ENCODE results near the gene GJA3.

GJA3 gene

DNA sequence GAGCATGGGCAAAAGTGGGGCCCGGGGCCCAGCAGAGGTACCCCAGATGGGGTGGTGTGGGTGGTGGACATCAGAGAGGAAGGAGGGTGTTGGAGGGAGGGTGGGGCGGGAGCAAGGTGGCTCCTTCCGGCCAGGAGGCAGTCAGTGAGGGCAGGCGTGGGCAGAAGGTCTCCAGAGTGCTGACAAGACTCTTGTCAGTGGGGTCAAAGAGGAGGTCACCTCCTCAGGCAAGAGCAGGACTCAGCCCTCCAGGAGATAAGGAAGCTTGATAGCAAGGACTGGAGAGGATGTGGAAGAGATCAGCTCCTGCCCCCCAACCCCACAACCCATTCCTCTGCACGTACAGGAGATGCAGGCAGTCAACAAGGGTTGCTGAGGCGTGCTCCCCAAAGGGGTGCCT lies 9.8 kb downstream of the GJA3 start:
- DNase-seq (ENCODE audit: low spot score): no peak

DNA sequence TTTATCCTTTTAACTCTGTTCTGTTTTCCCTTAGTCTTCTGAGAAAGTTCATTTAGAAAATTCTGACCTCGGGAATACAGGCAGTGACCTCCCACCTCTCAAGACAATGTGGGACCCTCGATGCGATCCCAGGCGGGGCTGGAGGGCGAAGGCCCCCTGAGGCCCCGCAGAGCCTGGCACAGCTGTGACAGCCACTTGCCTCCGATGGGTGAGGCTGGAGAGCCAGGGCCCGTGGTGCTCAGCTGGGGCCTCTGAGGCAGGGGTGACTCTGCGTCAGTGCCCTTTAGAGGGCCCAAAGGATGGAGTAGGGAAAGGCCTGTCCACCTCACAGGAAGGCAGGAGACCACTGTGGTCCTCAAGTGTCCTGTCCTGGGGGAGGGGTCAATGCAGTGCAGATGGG lies 10.3 kb downstream of the GJA3 start:
- no peak for DNase-seq (ENCODE audit: low spot score)

DNA sequence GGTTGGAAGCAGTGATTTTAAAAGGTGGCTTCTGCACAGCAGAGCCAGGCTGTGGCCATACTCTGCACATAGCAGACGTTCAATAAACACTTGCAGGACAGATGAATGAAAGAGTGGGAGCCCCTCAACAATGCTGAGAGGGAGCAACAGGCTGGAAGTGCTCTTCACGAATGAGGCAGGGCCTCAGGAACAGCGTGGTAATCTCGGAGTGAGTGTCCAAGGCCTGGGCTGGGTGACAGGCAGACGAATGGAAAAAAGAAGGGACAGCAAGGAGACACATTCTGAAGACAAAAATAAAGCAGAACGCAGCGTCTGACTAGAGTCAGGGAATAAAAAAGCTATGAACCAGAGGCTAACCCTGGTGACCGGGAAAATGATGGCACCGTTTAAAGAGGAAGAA lies 11.1 kb downstream of the GJA3 start:
- DNase-seq (ENCODE audit: low spot score): no peak

DNA sequence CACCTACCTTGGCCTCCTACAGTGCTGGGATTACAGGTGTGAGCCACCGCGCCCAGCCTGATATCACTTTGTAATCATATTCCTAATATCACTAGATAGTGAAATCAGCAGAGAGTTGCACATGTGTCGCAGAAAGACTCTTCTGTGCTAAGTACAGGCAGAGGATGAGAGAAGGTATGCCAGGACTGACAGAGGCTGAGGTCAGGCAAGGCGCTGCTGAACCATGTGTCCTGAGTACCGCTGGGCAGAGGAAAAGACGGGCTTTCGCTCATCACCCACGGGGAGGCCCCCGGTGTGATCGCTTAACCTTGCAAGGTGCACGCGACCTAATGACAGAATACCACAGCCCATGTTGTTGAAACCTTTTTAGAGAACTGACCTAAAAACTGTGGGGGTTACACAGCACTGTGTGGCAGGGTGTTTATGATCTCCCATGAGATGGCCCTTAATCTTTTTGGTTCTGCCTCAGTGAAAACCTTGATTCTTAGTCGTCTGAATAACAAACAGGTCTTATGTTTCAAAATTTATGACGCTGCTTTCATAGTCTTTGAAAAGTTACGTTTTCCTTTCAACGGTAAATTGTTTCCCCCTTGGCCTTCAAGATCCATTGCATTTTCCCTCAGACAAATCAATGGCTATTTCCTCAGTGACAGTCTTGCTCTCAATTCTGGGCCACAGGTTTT lies 12.2 kb downstream of the GJA3 start:
- no peak for DNase-seq (ENCODE audit: low spot score)

DNA sequence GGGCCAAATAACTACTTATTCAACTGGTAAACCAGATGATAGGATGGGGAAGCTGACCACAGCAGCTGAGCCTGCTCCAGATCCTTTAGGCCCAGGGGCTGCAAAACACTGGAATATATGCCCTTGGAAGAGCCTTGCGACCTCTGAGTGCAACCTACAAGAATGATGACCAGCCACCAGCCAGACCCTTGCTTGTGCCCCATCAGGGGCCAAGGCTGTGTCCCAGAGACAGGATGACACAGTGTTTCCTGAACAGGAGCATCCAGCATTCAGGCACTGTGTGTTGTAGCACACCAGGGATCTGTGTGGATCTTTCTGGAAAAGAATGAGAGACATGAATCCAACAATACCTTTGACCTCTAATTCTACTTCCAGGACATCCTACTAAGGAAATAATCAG lies 14.5 kb downstream of the GJA3 start:
- no peak for DNase-seq (ENCODE audit: low spot score)

DNA sequence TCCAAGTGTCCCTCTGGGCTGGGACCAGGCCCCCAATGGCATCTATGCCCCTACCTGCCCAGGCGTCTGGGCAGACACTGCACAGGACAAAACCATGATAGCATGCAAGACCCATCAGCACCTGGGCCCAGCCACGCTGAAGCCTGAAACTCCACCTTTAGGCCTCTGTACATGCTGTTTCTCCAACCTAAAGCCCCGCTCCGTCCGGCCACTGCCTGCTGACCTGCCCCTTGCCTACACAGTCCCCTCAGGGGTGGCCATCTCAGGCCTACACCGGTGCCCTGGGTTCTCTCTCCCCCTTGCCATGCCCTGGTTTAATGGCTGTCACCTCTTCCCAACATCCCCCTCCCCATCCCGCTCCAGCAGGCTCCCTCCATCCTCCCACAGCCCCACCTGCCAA lies 15.3 kb downstream of the GJA3 start:
- no peak for DNase-seq (ENCODE audit: low spot score)

DNA sequence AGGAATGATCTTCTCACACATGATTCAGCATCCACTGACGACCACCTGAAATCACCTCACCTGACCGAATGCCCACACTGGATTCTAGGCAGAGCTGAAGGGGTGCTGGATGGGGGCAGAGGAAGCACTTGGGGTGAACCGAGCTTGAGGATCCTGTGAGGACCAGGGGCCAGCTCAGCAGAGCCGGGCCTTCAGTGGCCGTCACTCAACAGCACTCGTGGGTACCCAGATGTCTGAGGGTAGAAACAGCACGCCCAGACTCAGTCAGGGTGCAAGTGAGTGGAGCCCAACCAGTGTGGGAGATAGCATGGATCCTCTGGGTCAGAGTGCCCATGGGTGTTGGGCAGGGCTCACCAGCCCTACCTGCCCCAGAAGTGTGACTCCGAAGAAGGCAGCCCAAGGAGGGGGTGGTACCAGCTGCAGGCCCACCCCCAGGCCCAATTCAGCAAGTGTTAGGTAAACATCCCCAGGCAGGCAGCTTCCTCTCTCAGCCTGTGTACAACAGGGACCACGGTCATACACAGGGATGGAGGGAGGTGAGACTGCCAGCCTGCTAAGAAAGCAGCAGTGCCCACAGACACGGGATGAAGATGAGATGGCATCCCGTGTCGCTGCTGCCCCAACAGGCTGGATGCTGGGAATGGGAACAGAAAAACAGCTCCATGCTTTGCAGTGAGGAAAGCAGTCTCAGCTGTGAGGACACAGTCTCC lies 16.6 kb downstream of the GJA3 start:
- no peak for DNase-seq (ENCODE audit: low spot score)

DNA sequence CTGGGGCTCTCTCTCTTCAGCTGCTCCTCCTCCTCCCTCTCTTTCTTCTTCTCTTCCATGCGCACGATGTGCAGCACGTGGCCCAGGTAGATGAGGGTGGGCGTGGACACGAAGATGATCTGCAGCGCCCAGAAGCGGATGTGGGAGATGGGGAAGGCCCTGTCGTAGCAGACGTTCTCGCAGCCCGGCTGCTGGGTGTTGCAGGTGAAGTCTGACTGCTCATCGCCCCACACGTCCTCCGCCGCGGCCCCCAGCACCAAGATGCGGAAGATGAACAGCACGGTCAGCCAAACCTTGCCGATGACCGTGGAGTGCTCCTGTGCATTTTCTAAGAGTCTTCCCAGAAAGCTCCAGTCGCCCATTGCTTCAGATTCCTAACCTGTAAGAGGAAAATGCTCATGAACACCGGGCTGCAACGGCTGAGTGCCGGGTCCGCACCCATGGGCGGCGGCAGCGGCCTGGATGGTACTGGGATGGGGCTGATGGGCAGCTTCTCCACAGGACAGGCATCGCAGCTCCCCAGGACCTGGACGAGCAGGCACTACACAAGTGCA lies 17.8 kb downstream of the GJA3 start:
- DNase-seq (ENCODE audit: low spot score): no peak

DNA sequence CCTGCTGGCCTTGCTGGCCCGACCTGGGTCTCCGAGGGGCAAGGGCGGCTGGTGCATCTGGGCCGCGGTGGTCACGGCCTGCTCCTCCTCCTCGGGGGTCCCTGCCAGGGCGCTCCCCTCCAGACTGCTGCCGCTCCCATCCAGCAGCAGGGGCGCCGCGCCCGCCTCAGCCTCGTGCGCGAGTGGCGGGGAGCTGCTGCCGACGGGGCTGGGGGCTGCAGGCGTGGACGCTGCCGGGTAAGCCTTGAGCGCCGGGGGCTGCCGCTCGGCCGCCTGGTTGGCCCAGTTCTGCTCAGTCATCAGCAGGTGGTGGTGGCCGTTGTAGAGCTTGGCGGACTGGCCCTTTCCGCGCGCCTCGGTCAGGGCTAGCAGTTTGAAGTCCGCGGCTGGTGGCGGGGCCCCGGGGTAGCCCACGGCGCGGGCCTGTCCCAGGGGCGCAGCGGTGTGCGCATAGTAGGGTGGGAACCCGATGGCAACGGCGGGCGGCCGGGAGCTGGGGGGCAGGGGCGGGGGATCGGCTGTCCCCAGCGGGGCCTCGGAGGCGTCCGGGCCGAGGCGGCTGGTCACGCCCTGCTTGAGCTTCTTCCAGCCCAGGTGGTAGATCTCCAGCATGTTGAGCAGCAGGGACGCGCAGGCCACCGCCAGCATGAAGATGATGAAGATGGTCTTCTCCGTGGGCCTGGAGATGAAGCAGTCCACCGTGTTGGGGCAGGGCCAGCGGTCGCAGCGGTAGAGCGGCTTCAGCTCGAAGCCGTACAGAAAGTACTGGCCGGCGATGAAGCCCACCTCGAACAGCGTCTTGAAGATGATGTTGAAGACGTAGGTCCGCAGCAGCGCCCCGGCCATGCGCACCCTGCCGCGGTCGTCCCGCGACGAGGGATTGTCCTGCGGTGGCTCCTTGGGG lies 18.6 kb downstream of the GJA3 start:
- no peak for DNase-seq (ENCODE audit: low spot score)

DNA sequence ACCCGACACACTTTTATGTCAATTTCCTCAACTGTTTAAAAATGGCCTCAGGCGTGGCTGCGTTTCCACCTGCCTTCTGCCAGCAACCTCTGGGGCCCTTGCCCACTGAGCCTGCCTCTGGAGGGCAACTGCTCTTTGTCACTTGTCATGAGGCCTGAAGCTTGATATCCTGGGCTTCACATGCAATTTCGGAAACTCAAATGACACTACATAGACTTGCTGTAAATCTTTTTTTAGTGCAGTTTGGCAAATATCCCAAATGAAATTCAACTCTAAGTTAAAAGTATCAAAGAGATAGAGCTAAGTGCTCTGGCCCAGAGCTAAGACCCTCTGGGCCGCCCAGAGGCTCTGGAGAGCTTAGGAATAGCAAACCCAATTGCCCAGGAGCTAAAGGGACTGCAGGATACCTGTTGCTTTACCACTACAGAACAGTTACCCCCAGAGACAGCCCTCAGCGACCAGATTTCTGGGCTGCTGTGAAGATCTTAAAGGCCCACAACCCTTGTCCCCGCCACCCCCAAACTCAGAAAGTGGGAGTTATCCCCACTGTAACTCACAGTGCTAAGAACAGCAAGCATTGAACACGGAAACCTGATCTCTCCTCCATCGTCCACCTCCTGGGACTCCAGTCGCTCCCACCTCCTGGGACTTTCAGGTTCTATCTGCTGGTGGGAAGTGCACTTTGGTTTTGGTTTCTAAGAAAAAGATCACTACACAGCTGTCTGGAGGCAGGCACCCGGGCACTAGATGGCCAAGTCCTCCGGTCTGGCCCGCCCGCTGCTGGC lies 19.4 kb downstream of the GJA3 start:
- DNase-seq (ENCODE audit: low spot score): no peak

DNA sequence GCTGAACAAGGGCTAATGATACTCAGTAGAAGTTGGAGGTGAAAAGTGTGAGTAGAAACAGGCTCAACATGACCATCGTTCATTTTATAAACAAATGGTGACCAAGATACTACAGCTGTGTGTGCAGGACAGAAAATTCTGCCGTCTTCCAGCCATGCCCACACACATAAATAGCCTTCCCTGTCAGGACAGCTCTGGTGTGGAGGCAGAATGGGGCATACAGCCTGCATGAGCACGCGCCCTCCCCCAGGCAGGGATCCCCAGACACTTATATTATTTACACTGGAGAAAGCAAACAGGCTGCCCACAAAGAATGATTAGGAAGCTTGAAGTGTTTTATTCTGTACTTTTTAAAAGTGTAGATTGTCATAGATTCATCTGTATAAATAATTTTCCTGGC lies 20.4 kb downstream of the GJA3 start:
- no peak for DNase-seq (ENCODE audit: low spot score)

DNA sequence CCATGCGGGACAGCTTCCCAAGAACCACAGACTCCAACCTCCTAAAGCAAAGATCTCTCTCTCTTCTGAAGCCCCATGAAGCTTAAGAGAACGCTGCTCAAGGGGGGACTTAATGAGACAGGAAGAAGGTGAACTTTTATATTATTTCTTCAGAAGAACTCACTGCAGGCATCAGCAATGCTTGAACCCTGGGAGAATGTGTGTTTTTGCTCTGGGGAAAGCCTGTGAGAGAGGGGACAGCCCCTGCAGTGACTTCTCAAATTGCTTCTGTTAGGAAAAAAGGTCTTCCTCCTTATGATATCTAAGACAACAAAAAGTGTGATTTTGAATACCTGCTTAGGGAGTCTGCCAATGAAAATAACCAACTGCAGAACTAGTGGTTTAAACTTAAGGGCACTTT lies 23.0 kb downstream of the GJA3 start:
- no peak for DNase-seq (ENCODE audit: low spot score)

DNA sequence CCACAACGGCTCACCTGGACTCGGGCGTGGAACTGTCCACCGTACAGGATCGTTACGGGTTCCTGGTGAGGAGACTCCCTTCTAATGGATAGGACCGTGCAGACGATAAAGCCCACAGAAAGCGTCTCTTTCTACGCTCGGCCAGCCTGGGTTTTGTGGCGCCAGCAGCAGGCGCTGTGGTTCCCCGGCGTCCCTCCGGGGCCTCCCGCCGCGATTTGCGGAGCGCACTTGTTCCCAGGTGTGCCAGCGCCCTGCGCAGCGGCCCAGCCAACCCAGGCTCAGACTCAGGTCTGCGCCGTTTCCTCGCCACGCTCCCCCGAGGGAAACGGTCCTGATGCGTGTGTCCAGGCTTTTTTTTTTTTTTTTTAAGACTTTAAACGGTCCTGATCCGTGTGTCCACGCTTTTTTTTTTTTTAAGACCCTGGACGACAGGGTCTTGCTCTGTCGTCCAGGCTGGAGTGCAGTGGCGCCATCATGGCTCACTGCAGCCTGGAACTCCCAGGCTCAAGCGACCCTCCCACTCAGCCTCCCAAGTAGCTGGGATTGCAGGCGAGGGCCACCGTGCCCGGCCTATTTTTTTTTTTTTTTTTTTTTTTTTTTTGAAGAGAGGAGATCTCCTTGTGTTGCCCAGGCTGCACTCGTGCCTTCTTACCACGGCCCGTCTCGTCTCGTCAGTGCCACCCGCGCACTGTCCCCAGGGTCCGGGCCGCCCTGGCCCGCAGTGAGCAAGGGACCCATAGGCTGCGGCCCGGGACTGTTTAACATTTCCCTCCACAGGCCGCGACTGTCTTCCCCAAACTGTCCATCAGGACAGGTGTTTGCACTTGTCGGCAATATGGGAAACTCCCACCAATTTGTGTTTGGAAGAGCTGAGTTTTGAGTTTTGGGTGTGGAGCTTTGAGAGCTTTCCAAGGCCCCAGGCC lies 23.8 kb downstream of the GJA3 start:
- peak; percentile 80 for DNase-seq (ENCODE audit: low spot score)

DNA sequence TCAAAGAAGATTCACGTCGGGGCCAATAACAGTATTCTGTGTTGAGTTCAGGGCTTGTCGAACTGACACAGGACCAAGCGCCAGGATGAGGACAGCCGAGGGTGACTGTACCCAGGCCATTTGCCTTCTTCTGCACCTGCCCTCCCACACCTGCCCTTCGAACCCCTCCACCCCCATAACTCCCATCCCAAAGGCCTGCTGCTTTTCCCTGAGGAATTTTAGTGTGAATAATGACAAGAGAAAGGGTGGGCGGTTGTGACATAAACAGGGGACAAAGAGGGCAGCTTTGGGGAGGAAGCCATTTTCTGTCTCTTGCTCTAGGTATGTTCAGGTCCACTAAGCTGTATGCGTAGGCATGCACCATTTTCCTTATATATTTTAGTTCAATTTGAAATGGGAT lies 26.1 kb downstream of the GJA3 start:
- DNase-seq (ENCODE audit: low spot score): no peak

DNA sequence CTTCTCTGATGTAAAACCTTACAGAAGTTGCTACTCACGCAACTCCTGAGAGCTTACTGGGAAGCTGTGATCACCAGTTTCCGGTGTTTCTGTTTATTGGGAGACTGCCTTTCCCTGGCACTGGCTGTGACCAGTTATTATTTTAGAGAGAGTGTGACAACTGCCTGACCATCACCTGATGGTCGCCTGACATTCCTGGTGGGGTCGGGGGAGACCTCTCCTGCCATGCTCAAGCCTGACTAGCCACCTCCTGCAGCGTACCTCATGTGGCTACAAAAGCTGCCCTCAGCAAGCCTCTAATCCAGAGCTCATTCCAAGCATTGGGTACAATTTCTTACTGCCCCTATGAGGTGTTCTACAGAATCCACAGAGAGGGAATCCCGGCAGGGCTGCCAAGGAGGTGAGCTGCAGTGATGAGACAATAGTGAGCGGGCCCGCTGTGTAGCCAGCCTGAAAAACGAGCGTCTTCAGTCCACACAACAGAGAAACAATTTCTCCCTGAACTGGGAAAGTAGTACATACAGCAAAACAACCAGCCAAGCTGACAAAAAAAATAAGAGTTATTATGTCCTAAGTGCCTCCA lies 28.7 kb downstream of the GJA3 start:
- DNase-seq (ENCODE audit: low spot score): no peak

DNA sequence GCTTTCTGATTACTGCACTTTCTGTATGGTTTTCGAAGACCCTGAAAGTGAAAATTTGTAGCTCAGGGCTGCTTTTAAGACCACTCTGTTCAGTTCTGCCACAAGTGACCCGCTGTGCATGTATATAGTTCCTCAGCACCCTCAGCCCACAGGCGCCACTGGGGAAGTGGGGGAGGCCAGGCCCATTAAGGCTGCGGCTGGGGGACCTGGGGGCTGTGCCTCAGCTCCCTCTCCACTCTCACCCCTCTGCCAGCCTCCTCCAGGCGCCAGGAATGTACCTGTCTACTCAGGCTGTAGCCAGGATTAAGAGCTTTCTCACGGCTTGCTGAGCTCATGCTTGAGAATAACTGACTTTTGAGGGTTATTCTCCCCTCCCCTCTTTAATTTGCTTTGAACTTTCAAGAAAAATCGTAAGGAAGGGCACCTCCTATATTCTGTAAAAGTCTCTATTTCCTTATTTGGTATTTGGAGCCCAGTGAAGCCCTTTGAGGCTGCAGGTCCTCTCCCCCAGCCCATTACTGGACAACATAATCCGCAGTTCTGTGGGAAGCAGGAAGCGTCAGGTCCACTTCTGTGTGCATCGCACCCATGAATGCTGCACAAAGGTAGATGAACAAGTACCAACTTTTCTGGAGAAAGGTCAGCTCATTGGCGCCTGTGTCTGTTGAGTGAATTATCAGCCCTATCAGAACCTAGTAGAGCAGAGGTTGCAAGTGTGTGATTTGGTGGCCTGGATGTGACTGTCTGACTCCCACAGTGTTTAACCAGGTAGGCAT lies 29.6 kb downstream of the GJA3 start:
- no peak for DNase-seq (ENCODE audit: low spot score)

DNA sequence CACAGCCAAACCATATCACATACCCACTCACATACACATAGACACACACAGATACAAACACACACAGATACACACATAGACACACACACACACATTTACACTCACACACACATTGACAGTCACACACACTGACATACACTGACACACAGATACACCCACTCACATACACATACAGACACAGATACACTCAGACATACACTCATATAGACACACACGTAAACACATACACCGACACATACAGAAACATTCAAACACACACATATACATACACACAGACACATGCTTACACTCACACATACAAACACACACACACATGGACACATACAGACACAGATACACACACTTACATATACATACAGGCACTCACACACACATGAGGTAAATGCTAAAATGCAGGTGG lies 30.2 kb downstream of the GJA3 start:
- DNase-seq (ENCODE audit: low spot score): no peak

DNA sequence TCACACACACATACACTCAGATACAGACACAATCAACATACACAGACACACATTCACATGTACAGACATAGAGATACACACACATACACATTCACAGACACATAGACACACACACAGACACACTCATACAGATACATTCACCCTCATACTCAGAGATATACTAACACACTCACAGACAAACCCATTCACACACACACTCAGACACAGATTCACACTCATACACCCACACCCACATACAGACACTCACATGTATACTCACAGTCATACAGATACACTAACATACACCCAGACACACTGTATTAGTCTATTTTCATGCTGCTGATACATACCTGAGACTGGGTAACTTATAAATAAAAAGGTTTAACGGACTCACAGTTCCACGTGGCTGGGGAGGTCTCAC lies 30.8 kb downstream of the GJA3 start:
- no peak for DNase-seq (ENCODE audit: low spot score)

DNA sequence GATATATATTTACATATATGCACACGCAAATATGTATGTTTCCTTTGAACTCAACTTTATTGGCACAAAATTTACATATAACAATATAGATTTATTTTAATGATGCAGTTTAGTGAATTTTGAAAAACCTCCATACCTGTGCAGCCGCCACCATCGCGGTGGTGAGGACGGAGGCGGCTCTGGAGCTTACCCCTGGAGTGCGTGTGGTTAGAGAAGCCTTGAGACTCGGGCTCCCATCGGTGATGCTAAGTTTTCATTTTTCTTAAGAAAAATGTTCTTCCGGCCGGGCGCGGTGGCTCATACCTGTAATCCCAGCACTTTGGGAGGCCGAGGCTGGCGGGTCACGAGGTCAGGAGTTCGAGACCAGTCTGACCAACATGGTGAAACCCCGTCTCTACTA lies 31.8 kb downstream of the GJA3 start:
- DNase-seq (ENCODE audit: low spot score): no peak

DNA sequence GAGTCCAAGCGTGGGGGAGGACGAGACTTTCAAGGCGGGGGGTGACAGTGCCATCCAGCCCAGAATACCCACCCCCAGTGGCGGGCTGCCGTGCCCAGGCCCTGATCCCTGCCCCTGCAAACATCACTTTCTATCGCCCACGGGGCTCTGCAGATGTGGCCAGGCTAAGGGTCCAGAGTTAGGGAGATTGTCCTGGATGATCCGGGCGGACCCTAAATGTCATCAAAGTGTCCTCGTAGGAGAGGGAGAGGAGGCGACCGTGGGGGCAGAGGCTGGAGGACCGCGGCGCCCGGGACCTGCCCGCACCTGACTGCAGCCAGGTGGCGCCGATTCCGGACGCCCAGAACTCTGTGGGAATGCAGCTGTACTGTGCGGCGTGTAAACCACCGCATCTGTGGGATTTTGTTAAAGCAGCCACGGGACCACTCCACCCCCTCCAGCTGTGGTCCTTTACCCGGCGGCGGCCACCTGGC lies 32.4 kb downstream of the GJA3 start:
- DNase-seq (ENCODE audit: low spot score): no peak

Data from HuH-7.5 (cell line).